HG03196 (cell line): Measurements from ENCODE around the gene FARSB.

ENCODE experiments used
- ATAC-seq: cut with Tn5 transposase; IDR thresholded peaks from one replicate; pipeline ENCODE4 v1.9.1; 2021; ENCODE audit not compliant: unreplicated experiment

Gene FARSB

GRCh38 chr2:222563106-222563718 is 92.7 kb downstream of the FARSB start:
- ATAC-seq = no peak

GRCh38 chr2:222561817-222562645 is 93.9 kb downstream of the FARSB start:
- peak; percentile 79 for ATAC-seq

GRCh38 chr2:222561151-222561550 is 94.7 kb downstream of the FARSB start:
- ATAC-seq = no peak

GRCh38 chr2:222554517-222554916 is 101.4 kb downstream of the FARSB start:
- no peak for ATAC-seq

GRCh38 chr2:222548992-222549391 is 106.9 kb downstream of the FARSB start:
- ATAC-seq = no peak

- no peak for ATAC-seq
These were observed 108.8 kb downstream of the FARSB start for GRCh38 chr2:222547083-222547482.

GRCh38 chr2:222545823-222546795 is 109.8 kb downstream of the FARSB start:
- no peak for ATAC-seq

GRCh38 chr2:222544661-222545060 is 111.2 kb downstream of the FARSB start:
- no peak for ATAC-seq

- no peak for ATAC-seq
These were observed 117.4 kb downstream of the FARSB start for GRCh38 chr2:222538535-222538934.

GRCh38 chr2:222535477-222535876 is 120.4 kb downstream of the FARSB start:
- no peak for ATAC-seq

- ATAC-seq = no peak
These were observed 123.6 kb downstream of the FARSB start for GRCh38 chr2:222532315-222532714.

GRCh38 chr2:222526480-222527277 is 129.2 kb downstream of the FARSB start:
- ATAC-seq = no peak

GRCh38 chr2:222525811-222526210 is 130.1 kb downstream of the FARSB start:
- ATAC-seq = no peak

GRCh38 chr2:222523783-222524544 is 131.9 kb downstream of the FARSB start:
- peak; percentile 60 for ATAC-seq

GRCh38 chr2:222522082-222522481 is 133.8 kb downstream of the FARSB start:
- ATAC-seq = no peak

GRCh38 chr2:222521099-222521498 is 134.8 kb downstream of the FARSB start:
- peak; percentile 50 for ATAC-seq
